Measurements from ENCODE around the gene ZNHIT2. TPM values are rescaled to one million over a fixed set of nuclear protein-coding genes. Genes with fewer than 3 reads are reported as not detected.
"Not testable (repeated sequence)": the region's sequence is repeated elsewhere in the genome, so short reads cannot be mapped to it uniquely, and the experiment has no call there.

The ZNHIT2 gene
- total RNA-seq, 1 donor, result 11.2 TPM

DNA sequence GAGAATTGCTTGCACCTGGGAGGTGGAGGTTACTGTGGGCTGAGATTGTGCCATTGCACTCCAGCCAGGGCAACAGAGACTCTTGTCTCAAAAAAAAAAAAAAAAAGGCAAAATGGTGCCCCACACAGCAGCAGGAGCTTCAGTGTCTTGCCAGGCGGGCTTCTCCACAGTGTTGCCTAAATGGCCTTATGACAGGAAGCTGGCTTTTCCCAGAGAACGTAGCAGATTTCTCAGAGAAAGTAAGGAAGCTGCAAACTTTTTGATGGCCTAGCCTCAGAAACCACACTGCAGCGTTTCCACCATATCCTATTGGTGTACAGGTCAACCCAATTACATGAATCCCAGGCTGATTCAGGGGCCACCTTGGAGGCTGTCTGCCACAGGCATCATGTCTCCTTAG lies 39.8 kb upstream of the ZNHIT2 start:
- TF ChIP-seq, protein P1, sequence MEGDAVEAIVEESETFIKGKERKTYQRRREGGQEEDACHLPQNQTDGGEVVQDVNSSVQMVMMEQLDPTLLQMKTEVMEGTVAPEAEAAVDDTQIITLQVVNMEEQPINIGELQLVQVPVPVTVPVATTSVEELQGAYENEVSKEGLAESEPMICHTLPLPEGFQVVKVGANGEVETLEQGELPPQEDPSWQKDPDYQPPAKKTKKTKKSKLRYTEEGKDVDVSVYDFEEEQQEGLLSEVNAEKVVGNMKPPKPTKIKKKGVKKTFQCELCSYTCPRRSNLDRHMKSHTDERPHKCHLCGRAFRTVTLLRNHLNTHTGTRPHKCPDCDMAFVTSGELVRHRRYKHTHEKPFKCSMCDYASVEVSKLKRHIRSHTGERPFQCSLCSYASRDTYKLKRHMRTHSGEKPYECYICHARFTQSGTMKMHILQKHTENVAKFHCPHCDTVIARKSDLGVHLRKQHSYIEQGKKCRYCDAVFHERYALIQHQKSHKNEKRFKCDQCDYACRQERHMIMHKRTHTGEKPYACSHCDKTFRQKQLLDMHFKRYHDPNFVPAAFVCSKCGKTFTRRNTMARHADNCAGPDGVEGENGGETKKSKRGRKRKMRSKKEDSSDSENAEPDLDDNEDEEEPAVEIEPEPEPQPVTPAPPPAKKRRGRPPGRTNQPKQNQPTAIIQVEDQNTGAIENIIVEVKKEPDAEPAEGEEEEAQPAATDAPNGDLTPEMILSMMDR (IDR thresholded peaks at IDR 0.05; ENCODE audit: insufficient read depth, low read depth, low read length), result no peak
- DNase-seq (ENCODE audit: low read depth), result no peak
- no peak overlapping the region for H3K4me3 ChIP-seq (ENCODE audit: low read depth, low read length)

DNA sequence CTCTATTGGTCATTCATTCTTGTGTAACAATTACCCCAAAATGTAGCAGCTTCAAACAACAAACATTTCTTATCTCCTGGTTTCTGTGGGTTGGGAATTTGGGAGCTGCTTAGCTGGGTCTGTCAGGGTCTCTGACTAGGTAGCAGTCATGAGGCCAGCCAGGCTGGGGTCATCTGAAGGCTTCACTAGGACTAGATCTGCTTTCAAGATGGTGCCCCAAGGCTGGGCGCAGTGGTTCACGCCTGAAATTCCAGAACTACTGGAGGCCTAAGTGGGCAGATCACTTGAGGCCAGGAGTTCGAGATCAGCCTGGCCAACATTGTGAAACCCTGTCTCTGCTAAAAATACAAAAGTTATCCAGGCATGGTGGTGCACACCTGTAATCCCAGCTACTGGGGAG lies 39.4 kb upstream of the ZNHIT2 start:
- H3K4me3 ChIP-seq (ENCODE audit: low read depth, low read length), result no peak overlapping the region
- DNase-seq (ENCODE audit: low read depth), result no peak
- TF ChIP-seq, protein P1 (IDR thresholded peaks at IDR 0.05; ENCODE audit: insufficient read depth, low read depth, low read length), result no peak

DNA sequence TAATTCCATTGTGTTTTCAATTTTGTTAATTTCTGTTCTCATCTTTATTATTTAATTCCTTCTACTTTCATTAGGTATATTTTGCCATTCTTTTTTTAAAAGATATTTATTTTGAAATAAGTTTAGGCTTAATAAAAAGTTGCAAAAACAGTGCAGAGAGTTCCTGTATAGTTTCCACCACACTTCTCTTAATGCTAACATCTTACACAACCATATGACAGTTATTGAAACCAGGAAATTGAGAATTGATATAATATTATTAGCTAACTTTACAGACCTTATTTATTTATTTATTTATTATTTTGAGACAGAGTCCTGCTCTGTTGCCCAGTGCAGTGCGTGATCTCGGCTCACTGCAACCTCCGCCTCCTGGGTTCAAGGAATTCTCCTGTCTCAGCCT lies 38.8 kb upstream of the ZNHIT2 start:
- TF ChIP-seq, protein P1 (IDR thresholded peaks at IDR 0.05; ENCODE audit: insufficient read depth, low read depth, low read length), result no peak
- H3K4me3 ChIP-seq (ENCODE audit: low read depth, low read length), result no peak overlapping the region
- no peak for DNase-seq (ENCODE audit: low read depth)

DNA sequence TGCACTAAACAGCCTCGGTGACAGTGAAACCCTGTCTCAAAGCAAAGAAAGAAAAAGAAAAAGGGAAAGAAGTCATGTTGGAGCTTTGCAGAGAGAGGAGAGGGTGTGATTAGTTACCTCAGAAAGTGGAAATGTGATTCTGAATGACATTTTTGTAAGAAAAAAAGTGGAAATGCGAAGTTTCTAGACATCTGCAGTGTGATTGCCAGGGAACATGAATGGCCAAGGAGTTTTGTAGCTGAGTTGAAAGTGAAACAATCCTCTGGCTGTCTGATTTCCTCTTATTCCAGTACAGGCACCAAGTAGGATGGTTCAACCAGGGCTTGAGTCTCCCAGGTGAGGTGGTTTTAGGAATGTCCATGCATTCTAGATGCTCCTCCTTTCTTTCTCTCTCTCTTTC lies 34.6 kb upstream of the ZNHIT2 start:
- no peak overlapping the region for H3K4me3 ChIP-seq (ENCODE audit: low read depth, low read length)
- no peak for DNase-seq (ENCODE audit: low read depth)
- TF ChIP-seq, protein P1 (IDR thresholded peaks at IDR 0.05; ENCODE audit: insufficient read depth, low read depth, low read length), result no peak

DNA sequence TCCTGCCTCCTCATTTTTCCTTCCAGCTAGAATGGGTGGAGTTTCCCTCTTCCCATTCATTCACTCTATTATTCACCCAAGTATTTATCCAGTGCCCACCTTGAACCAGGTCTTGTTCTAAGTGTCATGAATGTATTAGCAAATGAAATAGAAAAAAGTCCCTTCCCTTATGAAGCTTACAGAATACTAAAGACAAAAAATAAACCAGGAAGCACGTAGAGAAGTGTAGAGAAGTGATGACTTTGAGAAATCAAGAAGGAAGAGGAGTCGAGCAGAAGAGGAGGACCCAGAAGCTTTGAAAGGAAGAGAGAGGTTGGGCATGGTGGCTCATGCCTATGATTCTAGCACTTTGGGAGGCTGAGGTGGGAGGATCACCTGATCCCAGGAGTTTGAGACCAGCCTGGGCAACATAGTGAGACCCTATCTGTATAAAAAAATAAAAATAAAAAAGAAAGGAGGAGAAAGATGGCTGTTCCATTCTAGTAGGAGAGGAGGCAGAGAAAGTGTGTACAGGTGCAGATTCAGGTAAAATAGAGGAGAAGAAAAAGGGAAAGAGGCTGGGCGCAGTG lies 33.9 kb upstream of the ZNHIT2 start:
- no peak for DNase-seq (ENCODE audit: low read depth)
- no peak overlapping the region for H3K4me3 ChIP-seq (ENCODE audit: low read depth, low read length)
- TF ChIP-seq, protein P1 (IDR thresholded peaks at IDR 0.05; ENCODE audit: insufficient read depth, low read depth, low read length), result no peak

DNA sequence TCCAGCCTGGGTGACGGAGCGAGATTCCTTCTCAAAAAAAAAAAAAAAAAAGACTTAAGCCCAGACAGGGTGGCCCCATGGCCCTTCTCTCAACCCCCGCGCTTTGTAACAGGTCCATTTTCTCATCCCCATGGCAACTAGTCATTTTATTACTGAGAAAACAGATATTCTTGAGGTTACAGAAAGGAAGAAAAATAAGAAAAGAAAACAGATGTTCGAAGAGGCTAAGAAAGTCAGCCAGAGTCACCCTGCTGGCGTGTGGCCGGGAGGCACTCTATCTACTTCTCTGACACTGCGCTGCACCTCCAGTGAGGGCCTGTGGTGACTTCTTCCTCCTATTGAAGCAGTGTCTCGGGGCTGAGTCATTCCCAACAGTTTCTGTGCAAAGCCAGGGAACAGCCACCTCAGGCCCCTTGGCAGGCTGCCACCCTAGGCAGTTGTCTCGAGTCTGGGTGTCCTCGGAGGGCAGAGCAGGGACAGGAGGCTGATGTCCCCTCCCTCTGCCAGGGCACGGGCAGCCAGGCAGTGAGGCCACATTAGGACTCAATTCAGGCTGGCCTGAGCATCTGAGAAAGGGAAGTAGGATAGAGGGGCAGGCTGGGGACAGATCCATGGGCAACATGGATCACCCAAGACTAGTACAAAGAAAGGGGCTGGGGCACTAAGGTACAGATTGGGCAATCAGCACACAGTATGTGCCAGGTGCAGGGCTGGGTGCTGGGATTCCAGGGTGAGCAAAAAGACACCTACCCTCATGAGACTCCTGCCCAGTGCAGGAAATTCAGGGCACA lies 33.2 kb upstream of the ZNHIT2 start:
- TF ChIP-seq, protein P1 (IDR thresholded peaks at IDR 0.05; ENCODE audit: insufficient read depth, low read depth, low read length), result no peak
- DNase-seq (ENCODE audit: low read depth), result peak; percentile 76
- H3K4me3 ChIP-seq (ENCODE audit: low read depth, low read length), result no peak overlapping the region

DNA sequence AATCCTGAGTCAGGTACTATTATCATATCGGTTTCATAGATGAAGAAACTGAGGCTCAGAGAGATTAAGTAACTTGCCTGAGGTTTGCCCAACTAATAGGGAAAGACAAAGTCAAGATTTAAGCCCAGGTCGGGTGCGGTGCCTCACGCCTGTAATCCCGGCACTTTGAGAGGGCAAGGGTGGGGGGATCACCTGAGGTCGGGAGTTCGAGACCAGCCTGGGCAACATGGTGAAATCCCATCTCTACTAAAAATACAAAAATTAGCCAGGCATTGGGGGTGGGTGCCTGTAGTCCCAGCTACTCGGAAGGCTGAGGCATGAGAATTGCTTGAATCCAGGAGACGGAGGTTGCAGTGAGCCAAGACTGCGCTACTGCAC lies 32.6 kb upstream of the ZNHIT2 start:
- not testable (repeated sequence) for DNase-seq (ENCODE audit: low read depth)

More for the DNA sequence above, 32.6 kb upstream of the ZNHIT2 start:
- not testable (repeated sequence) for H3K4me3 ChIP-seq (ENCODE audit: low read depth, low read length)
